ENCODE measurements around the gene SRRM5.
"Not testable (repeated sequence)": the region's sequence is repeated elsewhere in the genome, so short reads cannot be mapped to it uniquely, and the experiment has no call there.

The SRRM5 gene

GRCh38 chr19:43640424-43640757 is 28.5 kb downstream of the SRRM5 start:
- no peak for DNase-seq

- DNase-seq: no peak
Observed at GRCh38 chr19:43641333-43641732, 29.4 kb downstream of the SRRM5 start.

GRCh38 chr19:43642531-43642930 is 30.6 kb downstream of the SRRM5 start:
- no peak for DNase-seq

- DNase-seq: no peak
Observed at GRCh38 chr19:43643326-43643725, 31.4 kb downstream of the SRRM5 start.

DNA sequence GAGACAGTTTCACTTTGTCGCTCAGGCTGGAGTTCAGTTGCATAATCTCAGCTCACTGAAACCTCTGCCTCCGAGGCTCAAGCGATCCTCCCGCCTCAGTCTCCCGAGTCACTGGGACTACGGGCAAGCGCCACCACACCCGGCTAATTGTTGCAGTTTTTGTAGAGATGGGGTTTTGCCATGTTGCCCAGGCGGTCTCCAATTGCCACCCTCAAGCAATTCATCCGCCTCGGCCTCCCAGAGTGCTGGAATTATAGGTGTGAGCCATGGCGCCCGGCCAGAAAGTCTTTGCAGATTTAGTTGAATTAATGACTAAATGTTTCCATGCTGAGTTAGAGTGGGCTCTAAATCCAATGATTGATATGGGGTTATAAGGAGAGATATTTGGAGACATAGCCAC is 32.3 kb downstream of the SRRM5 start:
- DNase-seq: no peak

DNA sequence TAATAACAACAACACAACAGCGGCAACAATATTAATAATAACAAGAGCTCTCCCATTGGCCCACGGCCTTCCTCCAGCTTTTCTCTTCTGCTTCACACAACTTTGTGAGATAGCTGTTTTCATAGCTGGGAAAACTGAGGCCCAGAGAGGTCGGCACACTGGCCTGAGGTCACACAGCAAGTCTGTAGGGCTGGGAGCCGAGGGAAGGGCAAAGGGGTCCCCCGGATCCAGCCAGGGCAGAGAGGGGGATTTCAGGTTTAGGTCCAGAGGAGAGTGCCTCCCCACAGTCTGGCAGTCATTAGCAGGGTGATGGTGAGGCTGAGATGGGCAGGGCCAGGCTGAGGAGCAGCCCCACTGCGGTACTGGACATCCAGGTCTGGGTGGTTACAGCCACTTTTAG is 36.7 kb downstream of the SRRM5 start:
- DNase-seq: no peak

- DNase-seq: no peak
Observed at GRCh38 chr19:43649514-43649913, 37.6 kb downstream of the SRRM5 start.

GRCh38 chr19:43650276-43650675 is 38.4 kb downstream of the SRRM5 start:
- not testable (repeated sequence) for DNase-seq

- peak; percentile 76 for DNase-seq
Observed at GRCh38 chr19:43651758-43652545, 40.1 kb downstream of the SRRM5 start.

GRCh38 chr19:43652546-43652874 is 40.6 kb downstream of the SRRM5 start:
- no peak for DNase-seq

- no peak for DNase-seq
Observed at GRCh38 chr19:43656436-43656835, 44.5 kb downstream of the SRRM5 start.

GRCh38 chr19:43658001-43658400 is 46.1 kb downstream of the SRRM5 start:
- DNase-seq: no peak

- no peak for DNase-seq
Observed at GRCh38 chr19:43658494-43658893, 46.6 kb downstream of the SRRM5 start.

DNA sequence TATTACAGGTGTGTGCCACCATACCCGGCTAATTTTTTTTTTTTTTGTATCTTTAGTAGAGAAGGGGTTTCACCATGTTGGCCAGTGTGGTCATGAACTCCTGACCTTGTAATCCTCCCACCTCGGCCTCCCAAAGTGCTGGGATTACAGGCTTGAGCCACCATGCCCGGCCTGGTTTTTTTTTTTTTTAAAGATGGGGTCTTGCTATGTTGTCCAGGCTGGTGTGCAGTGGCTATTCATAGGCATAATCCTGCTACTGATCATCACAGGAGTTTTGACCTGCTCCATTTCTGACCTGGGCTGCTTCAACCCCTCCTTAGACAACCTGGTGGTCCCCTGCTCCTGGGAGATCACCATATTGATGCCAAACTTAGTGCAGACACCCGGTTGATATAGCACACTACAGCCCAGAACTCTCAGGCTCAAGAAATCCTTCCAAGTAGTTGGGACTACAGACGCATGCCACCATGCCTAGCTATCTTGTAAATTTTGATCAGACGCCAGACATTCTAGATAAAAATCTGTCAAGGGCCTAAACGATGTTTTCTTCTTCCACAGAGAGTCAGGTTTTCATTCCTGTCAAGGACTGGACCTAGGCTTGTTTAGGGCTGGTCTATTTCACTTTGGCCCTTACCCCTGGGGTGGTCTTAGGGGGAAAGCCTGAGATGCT is 48.5 kb downstream of the SRRM5 start:
- no peak for DNase-seq

GRCh38 chr19:43660971-43661360 is 49.1 kb downstream of the SRRM5 start:
- DNase-seq: no peak

DNA sequence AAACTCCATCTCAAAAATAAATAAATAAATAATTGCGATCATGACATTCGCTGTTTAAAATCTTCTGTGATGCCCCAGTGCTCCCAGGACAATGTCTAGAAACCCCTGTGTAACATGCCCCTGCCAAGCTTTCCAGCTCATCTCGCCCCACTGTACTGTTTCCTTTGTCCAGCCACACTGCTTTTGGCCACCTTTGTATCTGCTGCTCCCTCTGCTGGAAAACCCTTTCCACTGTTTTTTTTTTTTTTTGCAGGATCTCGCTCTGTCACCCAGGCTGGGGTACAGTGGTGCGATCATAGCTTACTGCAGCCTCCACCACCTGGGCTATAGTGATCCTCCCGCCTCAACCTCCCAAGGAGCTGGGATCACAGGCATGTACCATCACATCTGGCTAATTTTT is 50.6 kb downstream of the SRRM5 start:
- no peak for DNase-seq

GRCh38 chr19:43664018-43664417 is 52.1 kb downstream of the SRRM5 start:
- DNase-seq: peak; percentile 74

All from activated effector memory CD4-positive, alpha-beta T cell treated with anti-CD3 and anti-CD28 coated beads, Interleukin-2, amount 50 U/mL, for 16 hours (primary cell).